HepG2 (cell line): ENCODE results near the gene SLC1A2. TPM values are rescaled to one million over a fixed set of nuclear protein-coding genes. Genes with fewer than 3 reads are reported as not detected.

Source experiments
- ATAC-seq: fragments of 200-7000 bp; cut with Tn5 transposase; 3 replicates; pipeline ENCODE4 v1.9.1; 2020; ENCODE audit warnings: mild to moderate bottlenecking, moderate library complexity
- BruUV-seq: library from RNA; stranded (reverse); fragments of 400-500 nt; replicated peaks from 2 replicates; lab custom pipeline; 2021; lab: Mats Ljungman, UMichigan
- CTCF ChIA-PET: fragments of 300-600 bp; formaldehyde crosslinking; extraction: SDS; loops from one replicate; lab custom pipeline; 2021; ENCODE audit warnings: low total read pairs, inconsistent platforms, low intra/inter-chr PET ratio; lab: Yijun Ruan, JAX
- POLR2A ChIA-PET: fragments of 350-600 bp; sonication (Branson Sonifier 250); formaldehyde crosslinking; loops from one replicate; lab custom pipeline; 2020; ENCODE audit warnings: antibody characterized with exemption, inconsistent platforms; lab: Yijun Ruan, JAX
- DNase-seq: peaks from one replicate; pipeline ENCODE4 v3.0.0-alpha.2; 2015; ENCODE audit warnings: low spot score
- FAIRE-seq: peaks from 3 replicates; lab custom pipeline; 2011; peaks lifted over from hg19 to GRCh38; lab: Jason Lieb, UNC
- H2AFZ ChIP-seq: one replicate; pipeline ENCODE4 v1.6.1; 2011; ENCODE audit warnings: low read length, inconsistent platforms
- H3K27ac ChIP-seq: fragments of 300-600 bp; 3 replicates; pipeline ENCODE4 v1.8.0; 2011; ENCODE audit warnings: mixed run types, mild to moderate bottlenecking, mixed read lengths, low read length, inconsistent platforms; ENCODE audit not compliant: insufficient read depth; ENCODE audit errors: extremely low read length
- H3K27me3 ChIP-seq, 2 experiments: fragments of 200-600 bp in 1 of 2; 2 replicates in 1 of 2; 3 replicates in 1 of 2; pipeline versions ENCODE4 v1.6.0 to v1.8.0; 2011; ENCODE audit warnings: low read length in 2 of 2, mild to moderate bottlenecking in 2 of 2, moderate library complexity in 2 of 2, inconsistent platforms in 1 of 2; ENCODE audit not compliant: insufficient read depth in 2 of 2, control insufficient read depth in 1 of 2
- H3K36me3 ChIP-seq, 2 experiments: fragments of 200-600 bp in 1 of 2; replicated peaks in 1 of 2; 2 replicates in 1 of 2; 3 replicates in 1 of 2; pipeline versions ENCODE4 v1.5.1 to v1.8.0; 2011; ENCODE audit warnings: low read length in 2 of 2, inconsistent platforms in 1 of 2; ENCODE audit not compliant: insufficient read depth in 2 of 2, control insufficient read depth in 1 of 2
- H3K4me1 ChIP-seq: 2 replicates; pipeline ENCODE4 v1.5.1; 2012; ENCODE audit warnings: low read length, inconsistent platforms; ENCODE audit not compliant: insufficient read depth
- H3K4me2 ChIP-seq: 2 replicates; pipeline ENCODE4 v1.6.0; 2011; ENCODE audit warnings: low read depth, low read length, inconsistent platforms
- H3K4me3 ChIP-seq, 3 experiments: fragments of 200-600 bp in 1 of 3; sonication (generic), shearing (Covaris generic) in 1 of 3; replicated peaks in 1 of 3; 2 replicates each; pipeline ENCODE4 v1.5.1; 2011 to 2016; ENCODE audit warnings: low read length in 3 of 3, inconsistent platforms in 2 of 3, low read depth in 2 of 3, mild to moderate bottlenecking in 2 of 3, control low read depth in 1 of 3, mixed read lengths in 1 of 3; ENCODE audit not compliant: insufficient read depth in 1 of 3
- H3K79me2 ChIP-seq: one replicate; pipeline ENCODE4 v1.6.1; 2011; ENCODE audit warnings: low read length, inconsistent platforms; ENCODE audit not compliant: insufficient read depth
- H3K9ac ChIP-seq: 2 replicates; pipeline ENCODE4 v1.6.0; 2011; ENCODE audit warnings: mild to moderate bottlenecking, low read depth, low read length, inconsistent platforms; ENCODE audit not compliant: insufficient read depth
- H3K9me3 ChIP-seq: 2 replicates; pipeline ENCODE4 v1.5.1; 2012; ENCODE audit warnings: mild to moderate bottlenecking, low read length
- H4K20me1 ChIP-seq: 2 replicates; pipeline ENCODE4 v1.6.0; 2011; ENCODE audit warnings: inconsistent platforms, mild to moderate bottlenecking, low read length, moderate library complexity; ENCODE audit not compliant: insufficient read depth
- MBD4 ChIP-seq: IDR thresholded peaks from 2 replicates; pipeline ENCODE4 v1.6.1; 2012; ENCODE audit warnings: low read length, inconsistent platforms, borderline replicate concordance
- MEF2D ChIP-seq: sonication (generic); formaldehyde crosslinking; IDR thresholded peaks from 2 replicates; pipeline ENCODE4 v1.5.1; 2020; ENCODE audit warnings: mild to moderate bottlenecking, missing genetic modification reagents
- NR2C2 ChIP-seq: sonication (generic); formaldehyde crosslinking; IDR thresholded peaks from 2 replicates; pipeline ENCODE4 v1.4.0; 2020; ENCODE audit warnings: missing genetic modification reagents, mild to moderate bottlenecking, moderate library complexity, borderline replicate concordance
- SIX4 ChIP-seq: sonication (generic); formaldehyde crosslinking; IDR thresholded peaks from 2 replicates; pipeline ENCODE4 v1.4.0; 2020; ENCODE audit warnings: missing genetic modification reagents
- SP2 ChIP-seq: sonication (generic); formaldehyde crosslinking; IDR thresholded peaks from 2 replicates; pipeline ENCODE4 v1.5.1; 2020; ENCODE audit warnings: mild to moderate bottlenecking, missing genetic modification reagents
- ZBTB1 ChIP-seq: sonication (generic); formaldehyde crosslinking; IDR thresholded peaks from 2 replicates; pipeline ENCODE4 v1.4.0; 2020; ENCODE audit warnings: missing genetic modification reagents, borderline replicate concordance
- ZC3H4 ChIP-seq: sonication (generic); formaldehyde crosslinking; IDR thresholded peaks from 2 replicates; pipeline ENCODE4 v1.4.0; 2020; ENCODE audit warnings: missing genetic modification reagents, borderline replicate concordance
- ZFX ChIP-seq: sonication (generic); formaldehyde crosslinking; IDR thresholded peaks from 2 replicates; pipeline ENCODE4 v1.4.0; 2020; ENCODE audit warnings: mild to moderate bottlenecking, low read depth, missing genetic modification reagents, moderate library complexity
- ZNF12 ChIP-seq: sonication (generic); formaldehyde crosslinking; IDR thresholded peaks from 2 replicates; pipeline ENCODE4 v1.5.0; 2020; ENCODE audit warnings: missing genetic modification reagents
- ZNF263 ChIP-seq: sonication (generic); formaldehyde crosslinking; IDR thresholded peaks from 2 replicates; pipeline ENCODE4 v1.4.0; 2020; ENCODE audit warnings: missing genetic modification reagents
- ZNF431 ChIP-seq: sonication (generic); formaldehyde crosslinking; IDR thresholded peaks from 2 replicates; pipeline ENCODE4 v1.9.0; 2022; ENCODE audit warnings: missing genetic modification reagents, low read depth, mild to moderate bottlenecking, borderline replicate concordance
- ZNF670 ChIP-seq: sonication (generic); formaldehyde crosslinking; IDR thresholded peaks from 2 replicates; pipeline ENCODE4 v1.8.0; 2022; ENCODE audit warnings: mild to moderate bottlenecking, missing genetic modification reagents, borderline replicate concordance
- WGBS: methylation state at CpG from one replicate; pipeline ENCODE4 v1.1.6; 2017; ENCODE audit warnings: low lambda C conversion rate; 5-methylcytosine and 5-hydroxymethylcytosine counted together
- in situ Hi-C: cut with HindIII; loops from 2 replicates; pipeline ENCODE4 v1.10.0; 2017; ENCODE audit warnings: low pct_unique_long_range_greater_than_20kb; ENCODE audit not compliant: extremely low pct_ligation_motif_present
- intact Hi-C: fragments of 100-400 bp; cut with micrococcal nuclease; formaldehyde crosslinking; loops from one replicate; pipeline ENCODE4 v1.10.0; 2022; ENCODE audit not compliant: unreplicated experiment
- polyA plus RNA-seq, 8 experiments: library from polyadenylated mRNA; depleted of rRNA in 3 of 8; stranded (reverse) in 7 of 8; unstranded in 1 of 8; fragments of >200 nt; fragmentation: Illumina TruSeq in 4 of 8; extraction: Trizol in 4 of 8; gene quantifications; 2 replicates each; pipeline versions ENCODE4 v1.2.1 to v1.2.3, GENCODE V29; 2011 to 2016; ENCODE audit warnings: low read depth in 4 of 8, missing spikeins in 1 of 8, mixed read lengths in 1 of 8; ENCODE audit not compliant: insufficient read depth in 1 of 8
- total RNA-seq, 5 experiments: library from RNA; depleted of rRNA; stranded (reverse); fragments of >200 nt; fragmentation: Illumina TruSeq; extraction: Trizol; gene quantifications; 2 replicates each; pipeline ENCODE4 v1.2.3, GENCODE V29; 2016; ENCODE audit warnings: low read depth in 1 of 5
- TF ChIP-seq, protein P1 (sequence below): sonication (generic); formaldehyde crosslinking; IDR thresholded peaks from 2 replicates; pipeline ENCODE4 v1.4.0; 2020; ENCODE audit warnings: missing genetic modification reagents, mild to moderate bottlenecking, borderline replicate concordance
- TF ChIP-seq, protein P2 (sequence below): sonication (generic); formaldehyde crosslinking; IDR thresholded peaks from 2 replicates; pipeline ENCODE4 v1.5.1; 2020; ENCODE audit warnings: missing genetic modification reagents, mild to moderate bottlenecking, borderline replicate concordance
- TF ChIP-seq, protein P3 (sequence below): sonication (generic); formaldehyde crosslinking; IDR thresholded peaks from 2 replicates; pipeline ENCODE4 v1.9.0; 2021; ENCODE audit warnings: missing genetic modification reagents, borderline replicate concordance
- TF ChIP-seq, protein P4 (sequence below), 2 experiments: sonication (generic) in 1 of 2; formaldehyde crosslinking in 1 of 2; IDR thresholded peaks; 2 replicates each; pipeline versions ENCODE4 v1.4.0 to v1.6.1; 2018 to 2020; ENCODE audit warnings: missing genetic modification reagents in 2 of 2, borderline replicate concordance in 1 of 2, low read depth in 1 of 2, mild to moderate bottlenecking in 1 of 2, missing biosample characterization in 1 of 2

The SLC1A2 gene
- total and polyA plus RNA-seq, 2 of the 13 experiments (the other 11 are each of a cell fraction or from before 2014, with no cell fraction given) = 23.2 to 43.2 TPM

DNA sequence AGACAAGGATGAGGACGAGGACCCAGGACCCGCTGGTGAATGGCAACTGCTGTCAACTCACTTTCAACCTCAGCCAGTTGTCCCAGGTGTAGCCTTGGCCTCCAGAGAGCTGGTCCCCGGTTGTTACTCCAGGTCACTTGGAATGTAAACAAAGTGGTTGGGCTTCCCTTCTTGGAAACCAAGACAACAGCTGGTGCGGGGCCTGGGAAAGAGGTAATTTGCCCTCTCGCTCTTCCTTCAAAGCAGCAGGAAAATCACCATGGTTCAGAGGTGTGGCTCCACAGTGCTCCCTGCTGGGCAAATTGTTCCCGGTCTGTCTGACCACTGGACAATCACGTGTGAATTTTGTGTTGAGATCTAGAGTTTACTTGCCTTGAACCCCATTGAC is 15.0 kb downstream of the SLC1A2 start:
- FAIRE-seq = peak; percentile 67
- TF ChIP-seq ZNF670 (no peak), ZC3H4 (CRISPR knock-in tag) (no peak), ZFX (CRISPR knock-in tag) (0 out of 2 replicates have a peak, but pooled peaks have one; percentile 30), MEF2D (CRISPR knock-in tag) (no peak), ZNF431 (no peak), SP2 (CRISPR knock-in tag) (no peak), ZNF12 (CRISPR knock-in tag) (no peak), SIX4 (no peak), ZBTB1 (no peak), MBD4 (no peak), ZNF263 (CRISPR knock-in tag) (no peak), NR2C2 (CRISPR knock-in tag) (no peak)
- TF ChIP-seq, protein P1, sequence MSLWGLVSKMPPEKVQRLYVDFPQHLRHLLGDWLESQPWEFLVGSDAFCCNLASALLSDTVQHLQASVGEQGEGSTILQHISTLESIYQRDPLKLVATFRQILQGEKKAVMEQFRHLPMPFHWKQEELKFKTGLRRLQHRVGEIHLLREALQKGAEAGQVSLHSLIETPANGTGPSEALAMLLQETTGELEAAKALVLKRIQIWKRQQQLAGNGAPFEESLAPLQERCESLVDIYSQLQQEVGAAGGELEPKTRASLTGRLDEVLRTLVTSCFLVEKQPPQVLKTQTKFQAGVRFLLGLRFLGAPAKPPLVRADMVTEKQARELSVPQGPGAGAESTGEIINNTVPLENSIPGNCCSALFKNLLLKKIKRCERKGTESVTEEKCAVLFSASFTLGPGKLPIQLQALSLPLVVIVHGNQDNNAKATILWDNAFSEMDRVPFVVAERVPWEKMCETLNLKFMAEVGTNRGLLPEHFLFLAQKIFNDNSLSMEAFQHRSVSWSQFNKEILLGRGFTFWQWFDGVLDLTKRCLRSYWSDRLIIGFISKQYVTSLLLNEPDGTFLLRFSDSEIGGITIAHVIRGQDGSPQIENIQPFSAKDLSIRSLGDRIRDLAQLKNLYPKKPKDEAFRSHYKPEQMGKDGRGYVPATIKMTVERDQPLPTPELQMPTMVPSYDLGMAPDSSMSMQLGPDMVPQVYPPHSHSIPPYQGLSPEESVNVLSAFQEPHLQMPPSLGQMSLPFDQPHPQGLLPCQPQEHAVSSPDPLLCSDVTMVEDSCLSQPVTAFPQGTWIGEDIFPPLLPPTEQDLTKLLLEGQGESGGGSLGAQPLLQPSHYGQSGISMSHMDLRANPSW (CRISPR knock-in tag) = no peak
- TF ChIP-seq, protein P2, sequence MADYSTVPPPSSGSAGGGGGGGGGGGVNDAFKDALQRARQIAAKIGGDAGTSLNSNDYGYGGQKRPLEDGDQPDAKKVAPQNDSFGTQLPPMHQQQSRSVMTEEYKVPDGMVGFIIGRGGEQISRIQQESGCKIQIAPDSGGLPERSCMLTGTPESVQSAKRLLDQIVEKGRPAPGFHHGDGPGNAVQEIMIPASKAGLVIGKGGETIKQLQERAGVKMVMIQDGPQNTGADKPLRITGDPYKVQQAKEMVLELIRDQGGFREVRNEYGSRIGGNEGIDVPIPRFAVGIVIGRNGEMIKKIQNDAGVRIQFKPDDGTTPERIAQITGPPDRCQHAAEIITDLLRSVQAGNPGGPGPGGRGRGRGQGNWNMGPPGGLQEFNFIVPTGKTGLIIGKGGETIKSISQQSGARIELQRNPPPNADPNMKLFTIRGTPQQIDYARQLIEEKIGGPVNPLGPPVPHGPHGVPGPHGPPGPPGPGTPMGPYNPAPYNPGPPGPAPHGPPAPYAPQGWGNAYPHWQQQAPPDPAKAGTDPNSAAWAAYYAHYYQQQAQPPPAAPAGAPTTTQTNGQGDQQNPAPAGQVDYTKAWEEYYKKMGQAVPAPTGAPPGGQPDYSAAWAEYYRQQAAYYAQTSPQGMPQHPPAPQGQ (CRISPR knock-in tag) = no peak
- TF ChIP-seq, protein P3, sequence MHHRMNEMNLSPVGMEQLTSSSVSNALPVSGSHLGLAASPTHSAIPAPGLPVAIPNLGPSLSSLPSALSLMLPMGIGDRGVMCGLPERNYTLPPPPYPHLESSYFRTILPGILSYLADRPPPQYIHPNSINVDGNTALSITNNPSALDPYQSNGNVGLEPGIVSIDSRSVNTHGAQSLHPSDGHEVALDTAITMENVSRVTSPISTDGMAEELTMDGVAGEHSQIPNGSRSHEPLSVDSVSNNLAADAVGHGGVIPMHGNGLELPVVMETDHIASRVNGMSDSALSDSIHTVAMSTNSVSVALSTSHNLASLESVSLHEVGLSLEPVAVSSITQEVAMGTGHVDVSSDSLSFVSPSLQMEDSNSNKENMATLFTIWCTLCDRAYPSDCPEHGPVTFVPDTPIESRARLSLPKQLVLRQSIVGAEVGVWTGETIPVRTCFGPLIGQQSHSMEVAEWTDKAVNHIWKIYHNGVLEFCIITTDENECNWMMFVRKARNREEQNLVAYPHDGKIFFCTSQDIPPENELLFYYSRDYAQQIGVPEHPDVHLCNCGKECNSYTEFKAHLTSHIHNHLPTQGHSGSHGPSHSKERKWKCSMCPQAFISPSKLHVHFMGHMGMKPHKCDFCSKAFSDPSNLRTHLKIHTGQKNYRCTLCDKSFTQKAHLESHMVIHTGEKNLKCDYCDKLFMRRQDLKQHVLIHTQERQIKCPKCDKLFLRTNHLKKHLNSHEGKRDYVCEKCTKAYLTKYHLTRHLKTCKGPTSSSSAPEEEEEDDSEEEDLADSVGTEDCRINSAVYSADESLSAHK (CRISPR knock-in tag) = no peak
- TF ChIP-seq, protein P4, sequence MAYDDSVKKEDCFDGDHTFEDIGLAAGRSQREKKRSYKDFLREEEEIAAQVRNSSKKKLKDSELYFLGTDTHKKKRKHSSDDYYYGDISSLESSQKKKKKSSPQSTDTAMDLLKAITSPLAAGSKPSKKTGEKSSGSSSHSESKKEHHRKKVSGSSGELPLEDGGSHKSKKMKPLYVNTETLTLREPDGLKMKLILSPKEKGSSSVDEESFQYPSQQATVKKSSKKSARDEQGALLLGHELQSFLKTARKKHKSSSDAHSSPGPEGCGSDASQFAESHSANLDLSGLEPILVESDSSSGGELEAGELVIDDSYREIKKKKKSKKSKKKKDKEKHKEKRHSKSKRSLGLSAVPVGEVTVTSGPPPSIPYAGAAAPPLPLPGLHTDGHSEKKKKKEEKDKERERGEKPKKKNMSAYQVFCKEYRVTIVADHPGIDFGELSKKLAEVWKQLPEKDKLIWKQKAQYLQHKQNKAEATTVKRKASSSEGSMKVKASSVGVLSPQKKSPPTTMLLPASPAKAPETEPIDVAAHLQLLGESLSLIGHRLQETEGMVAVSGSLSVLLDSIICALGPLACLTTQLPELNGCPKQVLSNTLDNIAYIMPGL (CRISPR knock-in tag; IDR thresholded peaks at IDR 0.05; ENCODE audit: borderline replicate concordance in 1 of 2, low read depth in 1 of 2) = peak; percentile 51 to 52; a peak in 3 of 4 replicates

More for the DNA sequence above, 15.0 kb downstream of the SLC1A2 start:
- peak overlapping the region; percentile 59 for H3K4me2 ChIP-seq
- no peaks in the 10 kb centered on the region for H3K79me2 ChIP-seq
- in situ Hi-C loops = no loop called here
- no peak overlapping the region for H2AFZ ChIP-seq
- ATAC-seq = peak; percentile 84
- H3K4me3 ChIP-seq = peak overlapping the region in 1 of 3 experiments; percentile 11; a peak in 1 of 6 replicates
- DNase-seq = peak; percentile 18
- ChIA-PET CTCF (no interaction called here), POLR2A (no interaction called here)
- no peak overlapping the region for H3K27ac ChIP-seq
- BruUV-seq = no TSS peak
- no peaks in the 10 kb centered on the region for H4K20me1 ChIP-seq
- no peak overlapping the region for H3K9ac ChIP-seq
- H3K4me1 ChIP-seq = peaks cover 37% of the 10 kb centered on the region
- no peaks in the 10 kb centered on the region for H3K9me3 ChIP-seq
- H3K36me3 ChIP-seq = no peaks in the 10 kb centered on the region
- H3K27me3 ChIP-seq = no peaks in the 10 kb centered on the region
- intact Hi-C loops = loop anchor here (10.0 kb wide), 1 partner anchor 880 kb away; no protein-coding TSS in a partner anchor
- WGBS = 16% methylated on average over 7 of the region's 7 CpGs
